GM13976 (cell line): ENCODE results near the gene KDM7A.

Experiments used
- DNase-seq: peaks from one replicate; pipeline ENCODE4 v3.0.0; 2012; ENCODE audit warnings: low spot score
- in situ Hi-C: fragments of 300-500 bp; cut with MboI; formaldehyde crosslinking; loops from one replicate; pipeline ENCODE4 v1.12.0; 2022; ENCODE audit warnings: low sequenced_read_pairs, mixed read lengths, inconsistent platforms; ENCODE audit not compliant: unreplicated experiment
- TF ChIP-seq, protein P1 (sequence below): IDR thresholded peaks from 2 replicates; pipeline ENCODE4 v1.5.1; 2012; ENCODE audit warnings: borderline replicate concordance, mild to moderate bottlenecking; ENCODE audit not compliant: insufficient read depth; ENCODE audit errors: extremely low read depth, missing control alignments, control extremely low read depth

Gene KDM7A

DNA sequence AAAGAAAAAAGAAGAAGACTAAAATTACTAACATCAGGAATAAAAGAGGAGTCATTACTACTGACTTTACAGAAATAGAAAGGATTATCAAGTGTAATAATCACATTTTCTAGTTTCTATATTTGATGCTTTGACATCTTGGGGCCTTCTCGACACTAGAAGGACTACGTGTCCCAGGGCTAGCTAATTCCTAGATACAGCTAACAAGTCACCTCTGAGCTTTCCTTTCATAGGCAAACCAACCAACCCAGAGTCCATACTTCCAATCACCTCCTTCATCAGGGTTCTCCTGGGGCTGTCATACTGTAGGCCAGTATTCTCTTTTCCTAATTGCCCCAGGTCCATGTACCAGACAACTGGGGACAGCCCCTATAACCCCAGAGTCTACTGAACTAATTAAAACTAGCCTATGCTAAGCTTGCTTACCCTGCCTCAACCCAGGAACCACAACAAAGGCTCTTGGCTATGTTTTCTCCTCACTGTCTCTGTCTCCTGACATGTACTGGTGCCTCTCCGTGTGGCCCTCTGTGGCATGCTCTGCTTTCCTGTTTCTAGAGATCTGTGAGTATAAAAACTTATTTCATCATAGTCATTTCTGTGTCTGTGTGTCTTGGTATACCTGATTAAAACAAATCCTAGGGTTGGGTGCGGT, 107.4 kb downstream of the KDM7A start:
- in situ Hi-C loops = no loop called here
- TF ChIP-seq, protein P1, sequence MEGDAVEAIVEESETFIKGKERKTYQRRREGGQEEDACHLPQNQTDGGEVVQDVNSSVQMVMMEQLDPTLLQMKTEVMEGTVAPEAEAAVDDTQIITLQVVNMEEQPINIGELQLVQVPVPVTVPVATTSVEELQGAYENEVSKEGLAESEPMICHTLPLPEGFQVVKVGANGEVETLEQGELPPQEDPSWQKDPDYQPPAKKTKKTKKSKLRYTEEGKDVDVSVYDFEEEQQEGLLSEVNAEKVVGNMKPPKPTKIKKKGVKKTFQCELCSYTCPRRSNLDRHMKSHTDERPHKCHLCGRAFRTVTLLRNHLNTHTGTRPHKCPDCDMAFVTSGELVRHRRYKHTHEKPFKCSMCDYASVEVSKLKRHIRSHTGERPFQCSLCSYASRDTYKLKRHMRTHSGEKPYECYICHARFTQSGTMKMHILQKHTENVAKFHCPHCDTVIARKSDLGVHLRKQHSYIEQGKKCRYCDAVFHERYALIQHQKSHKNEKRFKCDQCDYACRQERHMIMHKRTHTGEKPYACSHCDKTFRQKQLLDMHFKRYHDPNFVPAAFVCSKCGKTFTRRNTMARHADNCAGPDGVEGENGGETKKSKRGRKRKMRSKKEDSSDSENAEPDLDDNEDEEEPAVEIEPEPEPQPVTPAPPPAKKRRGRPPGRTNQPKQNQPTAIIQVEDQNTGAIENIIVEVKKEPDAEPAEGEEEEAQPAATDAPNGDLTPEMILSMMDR = no peak
- DNase-seq = no peak

DNA sequence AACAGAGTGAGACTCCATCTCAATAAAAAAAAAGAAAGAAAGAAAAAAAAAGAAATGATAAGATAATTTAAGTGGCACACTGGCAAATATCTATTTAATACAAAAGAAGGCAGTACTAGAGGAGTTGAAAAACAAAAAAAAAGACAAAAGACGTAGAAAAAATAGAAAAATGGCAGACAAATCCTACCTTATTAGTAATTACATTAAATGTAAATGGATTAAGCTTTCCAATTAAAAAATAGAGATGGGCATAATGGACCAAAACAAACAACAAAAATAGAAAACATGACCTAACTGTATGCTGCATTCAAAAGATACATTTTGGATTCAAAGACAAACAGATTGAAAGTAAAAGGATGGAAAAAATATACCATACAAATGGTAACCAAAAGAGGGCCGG, 108.8 kb downstream of the KDM7A start:
- no peak for DNase-seq
- in situ Hi-C loops = no loop called here
- TF ChIP-seq, protein P1 = no peak

DNA sequence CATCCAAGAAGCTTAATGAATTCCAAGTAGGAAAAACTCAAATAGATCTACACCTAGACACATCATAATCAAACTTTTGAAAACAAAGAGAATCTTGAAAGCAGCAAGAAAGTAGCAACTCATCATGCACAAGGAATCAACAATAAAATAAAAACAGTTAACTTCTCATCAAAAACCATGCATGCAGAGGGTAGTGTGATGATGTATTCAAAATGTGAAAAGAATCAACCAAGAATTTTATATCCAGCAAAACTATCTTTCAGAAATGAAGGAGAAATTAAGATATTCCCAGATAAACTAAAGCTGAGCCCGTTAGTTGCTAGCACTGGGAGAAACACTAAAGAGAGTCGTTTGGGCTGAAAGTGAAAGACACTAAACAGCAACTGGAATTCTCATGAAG, 109.7 kb downstream of the KDM7A start:
- DNase-seq = no peak
- in situ Hi-C loops = no loop called here
- TF ChIP-seq, protein P1 = no peak

DNA sequence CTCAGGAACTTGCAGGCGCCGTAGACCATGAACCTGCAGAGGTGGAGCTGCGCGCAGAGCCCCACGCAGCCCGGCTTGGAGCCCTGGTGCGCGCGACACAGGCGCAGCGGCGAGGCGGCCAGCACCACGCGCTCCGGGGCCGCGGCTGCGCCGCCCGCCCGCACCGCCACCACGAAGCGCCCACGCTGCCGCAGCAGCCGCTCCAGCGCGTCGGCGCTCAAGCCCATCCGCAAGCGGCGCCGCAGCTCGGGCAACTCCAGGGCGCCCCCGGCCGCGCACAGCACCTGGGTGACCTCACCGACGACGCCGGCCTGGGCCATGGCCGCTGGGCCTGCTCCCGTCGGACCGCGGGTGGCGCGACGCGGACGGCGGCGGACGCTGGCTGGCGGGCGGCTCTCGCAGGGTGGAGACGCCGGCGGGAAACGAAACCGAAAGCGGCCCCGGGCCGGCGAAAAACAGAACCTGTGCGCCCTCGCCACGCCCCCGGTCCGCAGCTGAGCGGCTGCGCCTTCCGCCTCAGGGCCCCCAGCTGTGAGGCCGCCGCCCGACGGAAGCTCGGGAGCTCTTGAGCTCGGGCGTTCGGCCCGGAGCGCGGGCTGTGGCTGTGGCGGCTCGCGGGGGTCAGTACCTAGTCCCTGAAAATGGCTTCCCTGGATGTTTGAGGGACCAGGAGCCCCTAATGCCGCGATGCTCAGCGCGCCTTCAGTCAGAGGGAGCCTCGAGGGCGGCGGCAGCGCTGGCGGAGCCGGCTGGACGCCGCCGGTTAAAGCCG, 114.1 kb downstream of the KDM7A start, which contains the start of gene PARP12:
Gene PARP12 (minus strand): TSS at position 424 of the 772 bp plus-strand sequence. CDS start 104 bp downstream, at position 320.
- DNase-seq = peak; percentile 92
- TF ChIP-seq, protein P1 = no peak
- in situ Hi-C loops = no loop called here

DNA sequence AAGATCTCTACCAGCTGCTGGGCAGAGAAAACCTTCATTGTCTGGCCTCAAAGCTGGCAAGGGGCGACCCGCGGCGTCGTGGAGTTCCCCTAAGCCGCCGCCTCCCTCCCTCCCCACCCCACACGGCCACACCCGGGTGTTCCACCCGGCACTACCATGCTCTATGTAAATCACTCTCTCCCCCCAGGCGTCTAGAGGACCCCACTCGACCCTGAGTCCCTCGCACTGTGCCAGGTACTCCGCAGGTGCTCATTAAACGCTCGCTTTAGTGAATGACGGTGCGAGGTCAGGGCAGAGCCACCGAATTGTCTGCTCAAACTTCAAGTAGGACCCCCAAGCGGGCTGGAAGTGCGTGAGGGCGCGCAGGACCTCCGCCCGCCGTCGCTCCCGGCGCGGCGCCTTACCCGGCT, 114.7 kb downstream of the KDM7A start:
- TF ChIP-seq, protein P1 = no peak
- peak; percentile 38 for DNase-seq
- in situ Hi-C loops = no loop called here

DNA sequence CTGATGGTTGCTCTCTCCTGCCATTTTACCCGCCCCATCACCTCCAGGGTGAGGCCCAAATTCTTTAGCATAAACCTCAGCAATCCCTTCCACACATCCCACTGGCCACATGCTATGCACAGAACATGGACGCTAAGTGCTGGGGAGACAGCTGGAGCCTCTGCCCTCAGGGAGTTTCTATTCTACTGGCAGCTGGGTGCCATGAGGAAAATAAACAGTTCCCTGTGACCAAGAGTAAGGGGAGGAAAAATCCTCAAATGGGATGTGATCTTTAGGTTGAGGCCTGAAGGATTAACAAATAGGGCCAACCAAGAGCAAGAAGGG, 115.2 kb downstream of the KDM7A start:
- TF ChIP-seq, protein P1 = no peak
- in situ Hi-C loops = no loop called here
- no peak for DNase-seq
